SK-N-SH (cell line): ENCODE results near the gene LRRC51. TPM values are rescaled to one million over a fixed set of nuclear protein-coding genes. Genes with fewer than 3 reads are reported as not detected.

Source experiments
- CTCF ChIA-PET: fragments of 300-600, 350-600 bp; formaldehyde crosslinking; extraction: SDS; loops from one replicate; lab custom pipeline; 2021; lab: Yijun Ruan, JAX
- POLR2A ChIA-PET: fragments of 350-600 bp; sonication (Branson Sonifier 250); formaldehyde crosslinking; extraction: SDS; loops from one replicate; lab custom pipeline; 2020; ENCODE audit warnings: antibody characterized with exemption, inconsistent platforms; lab: Yijun Ruan, JAX
- DNase-seq: peaks from one replicate; pipeline ENCODE4 v3.0.0; 2012
- H2AFZ ChIP-seq: fragments of 200-600 bp; sonication (generic); 2 replicates; pipeline ENCODE4 v1.8.1; 2016; ENCODE audit warnings: antibody characterized with exemption, mild to moderate bottlenecking, low read depth
- H3F3A ChIP-seq: fragments of 200-600 bp; sonication (generic); replicated peaks from 2 replicates; pipeline ENCODE3; 2016; ENCODE audit warnings: antibody characterized with exemption, mild to moderate bottlenecking; ENCODE audit not compliant: insufficient read depth
- H3K27ac ChIP-seq, 2 experiments: fragments of 200-500 bp in 1 of 2; fragments of 200-600 bp in 1 of 2; sonication (Bioruptor generic) in 1 of 2; sonication (generic), shearing (Covaris generic) in 1 of 2; 2 replicates each; pipeline versions ENCODE4 v1.5.1 to v1.6.1; 2014 to 2016; ENCODE audit warnings: low read depth in 2 of 2, inconsistent platforms in 1 of 2, low read length in 1 of 2, mild to moderate bottlenecking in 1 of 2, mixed read lengths in 1 of 2
- H3K27me3 ChIP-seq: fragments of 200-600 bp; sonication (generic), shearing (Covaris generic); 2 replicates; pipeline ENCODE4 v1.6.1; 2016; ENCODE audit warnings: mixed run types; ENCODE audit not compliant: insufficient read depth
- H3K36me3 ChIP-seq, 2 experiments: fragments of 200-500 bp in 1 of 2; fragments of 200-600 bp in 1 of 2; sonication (Bioruptor generic) in 1 of 2; sonication (generic) in 1 of 2; replicated peaks in 1 of 2; 2 replicates each; pipeline versions ENCODE3 to v1.5.1; 2014 to 2016; ENCODE audit warnings: low read length in 1 of 2, mild to moderate bottlenecking in 1 of 2; ENCODE audit not compliant: insufficient read depth in 2 of 2, control insufficient read depth in 1 of 2
- H3K4me1 ChIP-seq, 2 experiments: fragments of 200-500 bp in 1 of 2; fragments of 200-600 bp in 1 of 2; sonication (Bioruptor generic) in 1 of 2; sonication (generic), shearing (Covaris generic) in 1 of 2; 2 replicates each; pipeline versions ENCODE4 v1.5.1 to v1.6.1; 2014 to 2016; ENCODE audit warnings: low read depth in 1 of 2, low read length in 1 of 2, mixed run types in 1 of 2; ENCODE audit not compliant: insufficient read depth in 2 of 2, control insufficient read depth in 1 of 2
- H3K4me2 ChIP-seq: fragments of 200-600 bp; sonication (generic), shearing (Covaris generic); 2 replicates; pipeline ENCODE4 v1.6.1; 2017; ENCODE audit warnings: mixed run types
- H3K4me3 ChIP-seq, 2 experiments: fragments of 200-500 bp in 1 of 2; fragments of 200-600 bp in 1 of 2; sonication (Bioruptor generic) in 1 of 2; sonication (generic), shearing (Covaris generic) in 1 of 2; 2 replicates each; pipeline versions ENCODE4 v1.5.1 to v1.8.1; 2014 to 2016; ENCODE audit warnings: low read depth in 2 of 2, inconsistent platforms in 1 of 2, low read length in 1 of 2, mild to moderate bottlenecking in 1 of 2, mixed read lengths in 1 of 2, moderate library complexity in 1 of 2
- H3K79me2 ChIP-seq: fragments of 200-600 bp; sonication (generic); 2 replicates; pipeline ENCODE4 v1.8.1; 2017; ENCODE audit warnings: mild to moderate bottlenecking; ENCODE audit not compliant: insufficient read depth
- H3K9ac ChIP-seq: fragments of 200-600 bp; sonication (generic); 2 replicates; pipeline ENCODE4 v1.6.1; 2017; ENCODE audit warnings: mixed run types
- H3K9me2 ChIP-seq: fragments of 200-600 bp; sonication (generic); 2 replicates; pipeline ENCODE4 v1.6.1; 2017; ENCODE audit warnings: mixed run types
- H3K9me3 ChIP-seq: fragments of 200-600 bp; sonication (generic); 2 replicates; pipeline ENCODE4 v1.6.1; 2017; ENCODE audit warnings: mixed run types, mild to moderate bottlenecking, moderate library complexity
- H4K20me1 ChIP-seq: fragments of 200-600 bp; sonication (generic); 2 replicates; pipeline ENCODE4 v1.6.1; 2017; ENCODE audit warnings: mild to moderate bottlenecking, mixed run types; ENCODE audit not compliant: insufficient read depth
- CHD2 ChIP-seq: fragments of 150-350 bp; IDR thresholded peaks from 2 replicates; pipeline ENCODE4 v1.6.1; 2018; ENCODE audit warnings: low read length; ENCODE audit not compliant: partially characterized antibody
- EP300 ChIP-seq, 2 experiments: IDR thresholded peaks; 2 replicates each; pipeline versions ENCODE4 v1.4.0 to v1.6.1; 2012; ENCODE audit warnings: borderline replicate concordance in 1 of 2, low read depth in 1 of 2, low read length in 1 of 2
- EZH2phosphoT487 ChIP-seq: fragments of 200-600 bp; sonication (generic); IDR thresholded peaks from 2 replicates; pipeline ENCODE4 v1.6.1; 2017; ENCODE audit warnings: low read depth, mixed run types, mild to moderate bottlenecking, antibody characterized with exemption, moderate library complexity, borderline replicate concordance
- FOSL2 ChIP-seq: IDR thresholded peaks from 2 replicates; pipeline ENCODE4 v1.4.0; 2012; ENCODE audit warnings: low read depth, mild to moderate bottlenecking, moderate library complexity, borderline replicate concordance
- GABPA ChIP-seq: IDR thresholded peaks from 2 replicates; pipeline ENCODE4 v1.4.0; 2012; ENCODE audit warnings: low read depth, mild to moderate bottlenecking
- GATA2 ChIP-seq: sonication (generic); formaldehyde crosslinking; IDR thresholded peaks from 2 replicates; pipeline ENCODE4 v1.5.0; 2020; ENCODE audit warnings: mild to moderate bottlenecking, missing genetic modification reagents
- MXI1 ChIP-seq: IDR thresholded peaks from 2 replicates; pipeline ENCODE4 v1.6.1; 2012; ENCODE audit warnings: mild to moderate bottlenecking, low read depth, low read length, improper control_type of control experiment
- NFIC ChIP-seq: IDR thresholded peaks from 2 replicates; pipeline ENCODE4 v1.4.0; 2012; ENCODE audit warnings: borderline replicate concordance
- TCF12 ChIP-seq: IDR thresholded peaks from 2 replicates; pipeline ENCODE4 v1.4.0; 2012
- YY1 ChIP-seq: IDR thresholded peaks from 2 replicates; pipeline ENCODE4 v1.4.0; 2012; ENCODE audit warnings: low read depth, mild to moderate bottlenecking
- WGBS: methylation state at CpG from one replicate; pipeline ENCODE4 v1.1.6; 2017; ENCODE audit warnings: low lambda C conversion rate; 5-methylcytosine and 5-hydroxymethylcytosine counted together
- polyA plus RNA-seq, 3 experiments: library from polyadenylated mRNA; depleted of rRNA; stranded (reverse); fragments of >200 nt; gene quantifications; 2 replicates each; pipeline ENCODE4 v1.2.3, GENCODE V29; 2012
- TF ChIP-seq, protein P1 (sequence below): IDR thresholded peaks from 2 replicates; pipeline ENCODE4; 2012
- TF ChIP-seq, protein P2 (sequence below): fragments of 150-350 bp; IDR thresholded peaks from 2 replicates; pipeline ENCODE4 v1.6.1; 2017; ENCODE audit warnings: antibody characterized with exemption, low read length, low read depth, borderline replicate concordance
- TF ChIP-seq, protein P3 (sequence below): fragments of 150-350 bp; IDR thresholded peaks from 2 replicates; pipeline ENCODE4 v1.6.1; 2016; ENCODE audit warnings: mild to moderate bottlenecking, low read depth, low read length
- TF ChIP-seq, protein P4 (sequence below): fragments of 200-600 bp; sonication (generic); IDR thresholded peaks from 2 replicates; pipeline ENCODE4 v1.6.1; 2017; ENCODE audit warnings: antibody characterized with exemption, mild to moderate bottlenecking, moderate library complexity

The LRRC51 gene
- polyA plus RNA-seq, 1 of the 3 experiments (the other 2 are of a cell fraction): 7.3 TPM

DNA sequence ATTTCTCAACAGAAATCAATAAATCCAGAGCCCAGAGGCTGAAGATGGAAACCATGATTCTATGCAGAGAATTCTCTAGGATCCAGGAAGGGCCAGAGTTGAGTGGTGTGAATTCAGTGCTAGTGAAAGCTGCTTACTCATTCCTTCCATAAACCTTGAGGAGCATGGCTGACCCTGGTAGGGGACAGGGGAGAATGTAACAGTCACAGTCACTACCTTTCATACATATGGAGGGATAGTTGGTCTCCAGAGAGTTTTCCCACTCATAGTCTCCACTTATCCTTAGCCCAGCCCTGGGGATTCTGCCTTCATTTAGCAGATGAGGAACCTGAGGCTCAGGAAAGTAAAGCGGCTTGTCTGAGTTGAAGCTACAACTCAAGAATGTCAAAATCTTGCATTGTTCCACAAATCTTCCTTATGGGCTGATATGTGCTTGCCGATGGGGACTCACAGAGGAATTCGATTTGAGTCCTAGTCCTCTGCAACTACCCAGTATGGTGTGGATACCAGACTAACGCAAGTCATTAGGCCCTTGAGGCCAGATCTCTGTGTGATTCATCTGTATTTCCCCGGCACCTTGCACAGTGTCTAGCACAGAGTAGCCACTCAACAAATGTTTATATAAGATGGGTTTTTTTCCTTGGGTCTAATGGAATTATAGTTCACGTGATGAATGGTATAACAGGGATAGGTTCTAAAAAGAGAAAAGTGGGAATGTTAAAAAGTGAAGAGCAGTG lies 35.5 kb downstream of the LRRC51 start:
- no peaks in the 10 kb centered on the region for H3K27me3 ChIP-seq
- H2AFZ ChIP-seq: no peak overlapping the region
- H3K9ac ChIP-seq: no peak overlapping the region
- no peak overlapping the region for H3K27ac ChIP-seq
- peaks cover 6 to 14% of the 10 kb centered on the region in 2 experiments; a peak in 3 of 4 replicates for H3K4me1 ChIP-seq
- H3K79me2 ChIP-seq: no peaks in the 10 kb centered on the region
- DNase-seq: no peak
- TF ChIP-seq GABPA (no peak), FOSL2 (no peak)
- TF ChIP-seq, protein P1, sequence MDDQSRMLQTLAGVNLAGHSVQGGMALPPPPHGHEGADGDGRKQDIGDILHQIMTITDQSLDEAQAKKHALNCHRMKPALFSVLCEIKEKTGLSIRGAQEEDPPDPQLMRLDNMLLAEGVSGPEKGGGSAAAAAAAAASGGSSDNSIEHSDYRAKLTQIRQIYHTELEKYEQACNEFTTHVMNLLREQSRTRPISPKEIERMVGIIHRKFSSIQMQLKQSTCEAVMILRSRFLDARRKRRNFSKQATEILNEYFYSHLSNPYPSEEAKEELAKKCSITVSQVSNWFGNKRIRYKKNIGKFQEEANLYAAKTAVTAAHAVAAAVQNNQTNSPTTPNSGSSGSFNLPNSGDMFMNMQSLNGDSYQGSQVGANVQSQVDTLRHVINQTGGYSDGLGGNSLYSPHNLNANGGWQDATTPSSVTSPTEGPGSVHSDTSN: no peak
- no peak overlapping the region for H3K4me2 ChIP-seq
- ChIA-PET POLR2A (no interaction called here), CTCF (interaction anchor here (2.0 to 3.1 kb wide), 2 partner anchors 28 to 91 kb away, joined by 6 to 11 read pairs; no protein-coding TSS in a partner anchor)
- no peaks in the 10 kb centered on the region for H3K9me2 ChIP-seq
- H4K20me1 ChIP-seq: no peaks in the 10 kb centered on the region
- H3K4me3 ChIP-seq: no peak overlapping the region
- 79% methylated on average over 6 of the region's 6 CpGs for WGBS
- H3F3A ChIP-seq: peaks cover 3% of the 10 kb centered on the region
- no peaks in the 10 kb centered on the region for H3K9me3 ChIP-seq
- H3K36me3 ChIP-seq: no peaks in the 10 kb centered on the region

DNA sequence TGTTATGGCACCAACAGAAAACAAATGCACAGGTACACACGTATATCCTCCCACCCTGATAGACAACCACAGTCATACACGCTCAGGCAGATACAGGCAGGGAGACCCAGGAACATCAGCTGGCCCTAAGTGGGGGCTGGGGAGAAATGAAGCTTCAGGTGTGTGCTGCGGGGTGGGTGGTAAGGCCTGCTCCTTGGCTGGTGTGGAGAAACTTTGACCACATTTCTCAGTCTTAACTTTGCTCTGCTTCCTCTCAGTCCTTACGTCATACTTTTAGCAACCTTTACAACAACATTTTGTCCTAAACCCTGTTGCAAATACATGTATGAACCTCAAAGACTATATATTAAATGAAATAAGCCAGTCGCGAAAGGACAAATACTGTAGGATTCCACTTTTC lies 38.5 kb downstream of the LRRC51 start:
- no peak for DNase-seq
- Histone ChIP-seq H3K4me3 (no peak overlapping the region), H3K4me1 (no peaks in the 10 kb centered on the region), H3K79me2 (no peaks in the 10 kb centered on the region), H3K4me2 (no peak overlapping the region), H4K20me1 (no peaks in the 10 kb centered on the region), H3K36me3 (no peaks in the 10 kb centered on the region), H3K9ac (no peak overlapping the region), H3K27ac (no peak overlapping the region), H3K9me3 (no peaks in the 10 kb centered on the region), H3K9me2 (no peaks in the 10 kb centered on the region), H3K27me3 (no peaks in the 10 kb centered on the region; the same call in 1 of the 2 replicates), H2AFZ (no peak overlapping the region), H3F3A (no peaks in the 10 kb centered on the region)
- ChIA-PET CTCF (no interaction called here), POLR2A (no interaction called here)
- WGBS: 82% methylated on average over 6 of the region's 6 CpGs
- TF ChIP-seq, protein P2, sequence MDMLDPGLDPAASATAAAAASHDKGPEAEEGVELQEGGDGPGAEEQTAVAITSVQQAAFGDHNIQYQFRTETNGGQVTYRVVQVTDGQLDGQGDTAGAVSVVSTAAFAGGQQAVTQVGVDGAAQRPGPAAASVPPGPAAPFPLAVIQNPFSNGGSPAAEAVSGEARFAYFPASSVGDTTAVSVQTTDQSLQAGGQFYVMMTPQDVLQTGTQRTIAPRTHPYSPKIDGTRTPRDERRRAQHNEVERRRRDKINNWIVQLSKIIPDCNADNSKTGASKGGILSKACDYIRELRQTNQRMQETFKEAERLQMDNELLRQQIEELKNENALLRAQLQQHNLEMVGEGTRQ: no peak
- no peak for TF ChIP-seq TCF12
- TF ChIP-seq, protein P3, sequence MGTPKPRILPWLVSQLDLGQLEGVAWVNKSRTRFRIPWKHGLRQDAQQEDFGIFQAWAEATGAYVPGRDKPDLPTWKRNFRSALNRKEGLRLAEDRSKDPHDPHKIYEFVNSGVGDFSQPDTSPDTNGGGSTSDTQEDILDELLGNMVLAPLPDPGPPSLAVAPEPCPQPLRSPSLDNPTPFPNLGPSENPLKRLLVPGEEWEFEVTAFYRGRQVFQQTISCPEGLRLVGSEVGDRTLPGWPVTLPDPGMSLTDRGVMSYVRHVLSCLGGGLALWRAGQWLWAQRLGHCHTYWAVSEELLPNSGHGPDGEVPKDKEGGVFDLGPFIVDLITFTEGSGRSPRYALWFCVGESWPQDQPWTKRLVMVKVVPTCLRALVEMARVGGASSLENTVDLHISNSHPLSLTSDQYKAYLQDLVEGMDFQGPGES: no peak

DNA sequence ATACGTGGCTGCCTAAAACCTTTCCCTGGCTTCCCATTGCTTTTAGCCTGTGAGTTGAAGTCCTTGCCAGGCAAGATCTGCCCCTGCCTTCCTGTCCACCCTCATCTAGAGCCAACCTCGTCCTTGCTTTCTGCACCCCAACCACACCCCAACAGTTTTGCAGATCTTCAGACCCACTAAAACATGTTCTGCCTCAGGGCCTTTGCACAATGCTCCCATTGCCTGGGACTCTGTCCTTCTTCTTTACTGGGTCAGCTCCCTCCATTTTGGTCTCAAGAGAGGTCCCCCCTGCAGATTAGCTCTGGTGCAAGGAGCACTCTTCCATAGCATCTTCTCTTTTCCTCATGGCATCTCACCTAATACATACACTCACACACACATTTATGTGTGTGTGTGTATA lies 40.3 kb downstream of the LRRC51 start:
- Histone ChIP-seq H3K27me3 (no peaks in the 10 kb centered on the region; the same call in 1 of the 2 replicates), H3K79me2 (no peaks in the 10 kb centered on the region), H2AFZ (no peak overlapping the region), H3K36me3 (no peaks in the 10 kb centered on the region), H4K20me1 (no peaks in the 10 kb centered on the region), H3K4me3 (no peak overlapping the region), H3K4me2 (no peak overlapping the region), H3K9ac (no peak overlapping the region), H3K4me1 (no peaks in the 10 kb centered on the region), H3K9me2 (no peaks in the 10 kb centered on the region), H3K9me3 (no peaks in the 10 kb centered on the region), H3F3A (no peaks in the 10 kb centered on the region), H3K27ac (no peak overlapping the region)
- DNase-seq: no peak
- POLR2A ChIA-PET: no interaction called here
- 71% methylated on average over 2 of the region's 2 CpGs for WGBS
- CTCF ChIA-PET: interaction anchor here (0.7 to 2.0 kb wide), 3 partner anchors 23 to 310 kb away, joined by 3 to 7 read pairs (median 3); no protein-coding TSS in a partner anchor
- TF ChIP-seq TCF12 (no peak), EP300 (IDR thresholded peaks at IDR 0.05; ENCODE audit: borderline replicate concordance in 1 of 2, low read depth in 1 of 2, low read length in 1 of 2) (no peak), EZH2phosphoT487 (no peak), MXI1 (no peak), CHD2 (no peak), YY1 (no peak), GATA2 (no peak), FOSL2 (no peak), NFIC (no peak)
- TF ChIP-seq, protein P4, sequence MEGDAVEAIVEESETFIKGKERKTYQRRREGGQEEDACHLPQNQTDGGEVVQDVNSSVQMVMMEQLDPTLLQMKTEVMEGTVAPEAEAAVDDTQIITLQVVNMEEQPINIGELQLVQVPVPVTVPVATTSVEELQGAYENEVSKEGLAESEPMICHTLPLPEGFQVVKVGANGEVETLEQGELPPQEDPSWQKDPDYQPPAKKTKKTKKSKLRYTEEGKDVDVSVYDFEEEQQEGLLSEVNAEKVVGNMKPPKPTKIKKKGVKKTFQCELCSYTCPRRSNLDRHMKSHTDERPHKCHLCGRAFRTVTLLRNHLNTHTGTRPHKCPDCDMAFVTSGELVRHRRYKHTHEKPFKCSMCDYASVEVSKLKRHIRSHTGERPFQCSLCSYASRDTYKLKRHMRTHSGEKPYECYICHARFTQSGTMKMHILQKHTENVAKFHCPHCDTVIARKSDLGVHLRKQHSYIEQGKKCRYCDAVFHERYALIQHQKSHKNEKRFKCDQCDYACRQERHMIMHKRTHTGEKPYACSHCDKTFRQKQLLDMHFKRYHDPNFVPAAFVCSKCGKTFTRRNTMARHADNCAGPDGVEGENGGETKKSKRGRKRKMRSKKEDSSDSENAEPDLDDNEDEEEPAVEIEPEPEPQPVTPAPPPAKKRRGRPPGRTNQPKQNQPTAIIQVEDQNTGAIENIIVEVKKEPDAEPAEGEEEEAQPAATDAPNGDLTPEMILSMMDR: no peak
- TF ChIP-seq, protein P1: no peak
